NCI-H146 (cell line): ENCODE measurements around the gene CACFD1.

Source experiments
- DNase-seq: peaks from one replicate; lab custom pipeline; 2025; lab: John Stamatoyannopoulos, UW

CACFD1 gene

DNA sequence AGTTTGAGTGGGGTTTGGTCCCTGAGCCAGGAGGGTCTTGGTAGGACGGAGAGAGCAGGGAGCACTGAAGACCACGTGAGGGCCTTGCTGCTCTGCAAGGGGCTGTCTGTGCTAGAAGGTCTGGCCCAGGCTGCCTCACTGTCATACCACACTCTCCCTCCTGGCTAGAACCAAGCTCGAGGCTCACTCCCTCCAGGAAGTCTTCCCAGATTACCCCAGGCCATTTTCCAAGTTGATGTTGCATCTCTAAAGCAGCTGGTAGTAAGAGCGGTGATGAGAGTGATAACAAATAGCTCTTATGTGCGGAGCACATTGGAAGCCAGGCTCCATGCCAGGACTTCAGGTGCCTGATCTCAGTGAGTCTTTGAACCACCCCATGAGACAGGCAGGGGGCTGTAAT, 58.4 kb downstream of the CACFD1 start:
- DNase-seq, result no peak

DNA sequence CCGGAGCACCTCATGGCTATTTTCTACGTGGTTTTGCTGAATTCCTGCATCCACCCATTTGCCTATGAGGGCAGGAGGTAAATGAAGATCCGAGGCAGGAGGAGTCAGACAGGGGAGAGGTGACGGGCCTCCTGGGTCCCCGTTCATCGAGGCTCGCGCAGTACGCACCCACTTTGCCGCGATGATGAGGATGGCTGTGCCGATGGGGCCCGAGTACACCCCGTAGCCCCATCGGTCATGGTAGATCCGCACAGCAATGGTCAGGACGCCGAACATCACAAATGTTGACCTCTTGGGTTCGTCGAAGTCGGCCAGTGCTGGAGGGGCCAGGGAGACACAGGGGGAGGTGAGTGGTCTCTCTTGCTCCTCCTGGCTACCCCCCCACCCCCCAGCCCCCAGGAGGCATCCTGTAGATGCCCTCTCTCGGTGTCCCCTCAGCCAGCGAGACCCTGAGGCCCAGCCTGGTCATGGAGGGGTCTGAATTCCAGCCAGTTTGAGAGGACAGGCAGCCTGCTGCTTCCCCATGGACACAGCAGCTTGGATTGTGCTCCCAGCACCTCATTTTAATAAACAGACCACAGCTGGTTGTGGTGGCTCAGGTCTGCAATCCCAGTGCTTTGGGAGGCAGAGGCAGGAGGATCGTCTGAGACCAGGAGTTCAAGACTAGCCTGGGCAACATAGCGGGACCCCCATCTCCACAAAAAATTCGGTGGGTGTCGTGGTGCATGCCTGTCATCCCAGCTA, 59.1 kb downstream of the CACFD1 start:
- no peak for DNase-seq

DNA sequence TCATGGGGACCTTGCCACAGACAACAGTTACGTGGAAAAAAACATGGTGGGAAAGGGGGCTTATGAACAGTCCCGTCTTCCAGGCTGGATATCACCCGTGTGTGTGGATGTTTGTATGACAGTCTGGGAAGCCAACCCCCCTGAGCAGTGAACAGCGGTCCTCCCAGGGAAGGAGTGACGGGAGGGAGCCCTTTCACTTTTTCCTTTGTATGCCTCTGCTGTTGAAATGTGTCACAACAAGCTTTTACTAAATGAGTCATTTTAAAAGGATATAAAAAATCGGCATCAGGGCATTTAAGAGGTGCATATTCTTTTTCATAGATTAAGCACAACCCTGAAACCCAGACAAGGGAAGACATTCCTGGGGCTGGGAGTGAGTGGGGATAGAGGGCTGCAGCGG, 59.9 kb downstream of the CACFD1 start:
- no peak for DNase-seq

DNA sequence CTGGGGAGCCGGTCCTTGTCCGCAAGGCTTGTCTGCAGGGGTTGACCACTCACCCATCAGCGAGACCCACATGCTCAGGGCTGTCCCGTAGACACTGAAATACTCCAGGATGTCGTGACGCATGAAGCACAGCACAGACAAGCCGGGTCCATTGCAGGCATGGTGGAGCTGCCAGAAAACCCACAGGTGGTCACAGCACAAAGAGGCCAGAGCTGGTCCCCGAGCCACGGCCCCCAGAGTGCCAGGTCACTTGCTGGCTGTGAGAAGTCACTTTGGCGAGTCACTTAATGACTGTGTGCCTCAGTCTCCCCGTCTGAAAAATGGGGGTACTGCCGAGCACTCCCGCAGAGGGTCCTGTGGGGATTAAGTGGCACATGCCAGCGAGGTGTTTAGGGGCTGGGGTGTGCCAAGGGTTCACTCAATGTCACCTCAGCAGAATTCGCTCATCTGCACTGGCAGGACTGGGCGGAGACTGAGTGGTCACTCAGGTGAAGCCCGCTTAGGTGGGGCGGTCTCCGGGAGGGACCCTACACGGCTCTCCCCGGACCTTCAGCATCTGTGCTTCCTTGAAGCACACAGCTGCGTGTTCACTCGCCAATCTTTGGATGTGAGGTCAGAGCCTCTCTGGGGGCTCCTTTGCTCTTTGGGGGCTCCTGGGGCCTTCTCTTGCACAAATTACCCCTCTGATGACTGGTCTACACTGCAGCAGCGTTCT, 60.5 kb downstream of the CACFD1 start:
- DNase-seq, result no peak
